ENCODE data around the gene AP2S1.

AP2S1 gene

GRCh38 chr19:46896076-46896794 lies 45.6 kb upstream of the AP2S1 start:
- peaks cover 23% of the 10 kb centered on the region for H3K4me1 ChIP-seq (ENCODE audit: control insufficient read depth, insufficient read depth, low read length)
- ChIA-PET CTCF (interaction anchor here (0.6 to 0.7 kb wide), 2 partner anchors 15 to 17 kb away, joined by 3 to 5 read pairs; no protein-coding TSS in a partner anchor), POLR2A (interaction anchor here (0.7 to 1.0 kb wide), 2 partner anchors 217 to 593 kb away, joined by 3 to 4 read pairs; partner anchors contain the start of gene ZC3H4)
- H3K36me3 ChIP-seq (ENCODE audit: control insufficient read depth in 2 of 2, insufficient read depth in 1 of 2, low read length in 2 of 2) = no peaks in the 10 kb centered on the region; a peak in 1 of 3 replicates
- H3K4me3 ChIP-seq (ENCODE audit: low read depth, low read length) = no peak overlapping the region
- H3K27ac ChIP-seq (ENCODE audit: extremely low read depth, low read depth, low read length) = no peak overlapping the region
- TF ChIP-seq ZFP37 (tag by site-specific recombination; IDR thresholded peaks at IDR 0.05) (no peak), ZBTB1 (tag by site-specific recombination; IDR thresholded peaks at IDR 0.05) (no peak), ZNF747 (tag by site-specific recombination; IDR thresholded peaks at IDR 0.05) (no peak), ZNF221 (tag by site-specific recombination; IDR thresholded peaks at IDR 0.05; ENCODE audit: borderline replicate concordance) (no peak), ZNF544 (tag by site-specific recombination; IDR thresholded peaks at IDR 0.05) (no peak), ZBTB8A (tag by site-specific recombination; IDR thresholded peaks at IDR 0.05) (no peak), SP2 (tag by site-specific recombination; IDR thresholded peaks at IDR 0.05) (no peak), ZNF266 (tag by site-specific recombination; IDR thresholded peaks at IDR 0.05; ENCODE audit: low read depth) (no peak), BCL11A (tag by site-specific recombination; IDR thresholded peaks at IDR 0.05; ENCODE audit: low read depth) (no peak), ZNF112 (tag by site-specific recombination; IDR thresholded peaks at IDR 0.05) (no peak), ZNF433 (tag by site-specific recombination; IDR thresholded peaks at IDR 0.05; ENCODE audit: low read depth) (no peak), PATZ1 (tag by site-specific recombination; IDR thresholded peaks at IDR 0.05) (no peak), PRDM2 (tag by site-specific recombination; IDR thresholded peaks at IDR 0.05; ENCODE audit: borderline replicate concordance) (no peak), INSM2 (tag by site-specific recombination; IDR thresholded peaks at IDR 0.05) (no peak), ZNF555 (tag by site-specific recombination; conservative IDR thresholded peaks at IDR 0.05) (no peak), ZNF791 (tag by site-specific recombination; IDR thresholded peaks at IDR 0.05) (no peak), ZNF280D (tag by site-specific recombination; IDR thresholded peaks at IDR 0.05) (no peak), GLI4 (tag by site-specific recombination; IDR thresholded peaks at IDR 0.05) (no peak), ZNF785 (tag by site-specific recombination; IDR thresholded peaks at IDR 0.05) (no peak), ZNF610 (tag by site-specific recombination; IDR thresholded peaks at IDR 0.05; ENCODE audit: borderline replicate concordance) (no peak)
- no peaks in the 10 kb centered on the region for H3K9me3 ChIP-seq (ENCODE audit: control insufficient read depth, insufficient read depth, low read depth, low read length)

Data from HEK293 (cell line).